Testis (tissue), 3 donors: ENCODE results near the gene CHCHD3. TPM values are rescaled to one million over a fixed set of nuclear protein-coding genes. Genes with fewer than 3 reads are reported as not detected.

Source experiments
- DNase-seq: peaks from one replicate; pipeline ENCODE4 v3.0.0-alpha.2; 2019
- H3K27ac ChIP-seq, 2 donors: fragments of 200-600 bp; sonication (generic); one replicate each; pipeline ENCODE4 v1.5.1; 2019
- H3K27me3 ChIP-seq: fragments of 200-600 bp; sonication (generic); one replicate; pipeline ENCODE4 v1.5.1; 2019
- H3K36me3 ChIP-seq: fragments of 200-600 bp; sonication (generic); one replicate; pipeline ENCODE4 v1.5.1; 2017; ENCODE audit warnings: low read depth; ENCODE audit errors: missing control alignments
- H3K4me1 ChIP-seq: fragments of 200-600 bp; sonication (generic); one replicate; pipeline ENCODE4 v1.5.1; 2019
- H3K4me3 ChIP-seq, 2 donors: fragments of 200-600 bp; sonication (generic); one replicate each; pipeline ENCODE4 v1.5.1; 2017 to 2019
- H3K9me3 ChIP-seq: fragments of 200-600 bp; sonication (generic); one replicate; pipeline ENCODE4 v1.5.1; 2017
- CTCF ChIP-seq, 3 experiments: fragments of 450-650 bp in 2 of 3; fragments of 200-600 bp in 1 of 3; sonication (generic) in 1 of 3; IDR thresholded peaks; one replicate each; pipeline ENCODE4 v1.5.1; 2016 to 2019; ENCODE audit warnings: antibody characterized with exemption in 3 of 3, mild to moderate bottlenecking in 2 of 3, moderate library complexity in 1 of 3
- POLR2A ChIP-seq: fragments of 450-650 bp; IDR thresholded peaks from one replicate; pipeline ENCODE4 v1.6.1; 2017; ENCODE audit warnings: antibody characterized with exemption, mild to moderate bottlenecking, moderate library complexity
- WGBS, 2 donors: methylation state at CpG; one replicate each; pipeline ENCODE4 v1.1.5; 2018; 5-methylcytosine and 5-hydroxymethylcytosine counted together
- intact Hi-C: fragments of 100-400 bp; cut with DNase I; formaldehyde crosslinking; loops from one replicate; pipeline ENCODE4 v1.15.1; 2023; ENCODE audit warnings: low total_unique reads
- polyA plus RNA-seq: library from polyadenylated mRNA; stranded (reverse); fragments of 350-450 nt; fragmentation: Illumina TruSeq; extraction: RNeasy Lipid Tissue Mini Kit (QIAGEN cat#74804); gene quantifications from one replicate; pipeline ENCODE4 v1.2.3, GENCODE V29; 2014; ENCODE audit warnings: low read depth, low replicate concordance; ENCODE audit not compliant: insufficient read depth
- total RNA-seq, 2 donors: library from RNA; depleted of rRNA; stranded (reverse); fragments of >200 nt; gene quantifications; one replicate each; pipeline ENCODE4 v1.2.3, GENCODE V29; 2016

The CHCHD3 gene
- total and polyA plus RNA-seq, 3 donors from 2014 or later, result 44.0 to 53.0 (median 47.9) TPM

- Histone ChIP-seq H3K9me3 (no peaks in the 10 kb centered on the region), H3K27ac (no peak overlapping the region), H3K27me3 (no peaks in the 10 kb centered on the region), H3K4me3 (no peak overlapping the region), H3K4me1 (no peaks in the 10 kb centered on the region), H3K36me3 (no peaks in the 10 kb centered on the region)
- intact Hi-C loops, result no loop called here
- DNase-seq, result no peak
- TF ChIP-seq CTCF (IDR thresholded peaks at IDR 0.05) (no peak), POLR2A (no peak)
Measured at GRCh38 chr7:133027397-133027796, 54.5 kb downstream of the CHCHD3 start.

GRCh38 chr7:133026210-133026859 is 55.6 kb downstream of the CHCHD3 start:
- intact Hi-C loops, result no loop called here
- DNase-seq, result no peak
- no peaks in the 10 kb centered on the region for H3K4me1 ChIP-seq
- H3K4me3 ChIP-seq, result no peak overlapping the region
- no peak overlapping the region for H3K27ac ChIP-seq
- no peaks in the 10 kb centered on the region for H3K27me3 ChIP-seq
- WGBS, 2 donors, result 94 to 95% methylated on average over 2 of the region's 2 CpGs
- no peaks in the 10 kb centered on the region for H3K36me3 ChIP-seq
- TF ChIP-seq POLR2A, result no peak
- no peak for TF ChIP-seq CTCF (IDR thresholded peaks at IDR 0.05)
- no peaks in the 10 kb centered on the region for H3K9me3 ChIP-seq

- no peak overlapping the region for H3K4me3 ChIP-seq
- intact Hi-C loops, result no loop called here
- 87 to 96% methylated on average over 2 of the region's 2 CpGs for WGBS, 2 donors
Measured at GRCh38 chr7:133025056-133025455, 56.8 kb downstream of the CHCHD3 start.

GRCh38 chr7:133024596-133024995 is 57.3 kb downstream of the CHCHD3 start:
- DNase-seq, result no peak
- no peaks in the 10 kb centered on the region for H3K4me1 ChIP-seq
- no peak for TF ChIP-seq CTCF (IDR thresholded peaks at IDR 0.05)
- no peak for TF ChIP-seq POLR2A
- 73 to 74% methylated on average over 5 of the region's 5 CpGs for WGBS, 2 donors
- no peak overlapping the region for H3K4me3 ChIP-seq
- H3K27ac ChIP-seq, result no peak overlapping the region
- H3K9me3 ChIP-seq, result no peaks in the 10 kb centered on the region
- no peaks in the 10 kb centered on the region for H3K27me3 ChIP-seq
- intact Hi-C loops, result no loop called here
- H3K36me3 ChIP-seq, result no peaks in the 10 kb centered on the region

More at GRCh38 chr7:133025056-133025455, 56.8 kb downstream of the CHCHD3 start:
- Histone ChIP-seq H3K27me3 (no peaks in the 10 kb centered on the region), H3K9me3 (no peaks in the 10 kb centered on the region), H3K27ac (no peak overlapping the region), H3K36me3 (no peaks in the 10 kb centered on the region), H3K4me1 (no peaks in the 10 kb centered on the region)
- TF ChIP-seq POLR2A (no peak), CTCF (IDR thresholded peaks at IDR 0.05) (no peak)
- DNase-seq, result no peak
